Measurements from ENCODE around the gene RIPOR3. TPM values are rescaled to one million over a fixed set of nuclear protein-coding genes. Genes with fewer than 3 reads are reported as not detected.

RIPOR3 gene
- 0.85 TPM for polyA plus RNA-seq (2013, experiment 1 of 2)
- 0.89 TPM for polyA plus RNA-seq (2013, experiment 2 of 2)

- peak within 1 kb of the TSS; percentile 1; the same call in 1 of the 2 replicates for H3K27ac ChIP-seq (ENCODE audit: low read depth, low read length)
Measured at GRCh38 chr20:50690650-50691572, at the start of gene RIPOR3. Gene RIPOR3 (minus strand): TSS chr20:50691542. CDS start chr20:50691128, 414 bp downstream.

GRCh38 chr20:50737352-50737751 is 46.0 kb upstream of the RIPOR3 start:
- peak overlapping the region; percentile 6; the same call in 1 of the 2 replicates for H3K9ac ChIP-seq (ENCODE audit: low read depth, low read length)
- WGBS: 44% methylated on average over 2 of the region's 4 CpGs
- peak overlapping the region; percentile 70 for H3K27ac ChIP-seq (ENCODE audit: low read depth, low read length)

More at GRCh38 chr20:50690650-50691572, at the start of gene RIPOR3:
- H3K9me3 ChIP-seq (ENCODE audit: insufficient read depth, low read depth, low read length): no peaks in the 10 kb centered on the region
- peaks cover 4% of the 10 kb centered on the region; the same call in 1 of the 2 replicates for H3K27me3 ChIP-seq (ENCODE audit: insufficient read depth, low read length)
- 2% methylated on average over 42 of the region's 42 CpGs for WGBS
- H3K9ac ChIP-seq (ENCODE audit: low read depth, low read length): peak within 1 kb of the TSS; percentile 49; the same call in 1 of the 2 replicates
- H3K4me3 ChIP-seq (ENCODE audit: low read length): peak within 1 kb of the TSS; percentile 57
- H3K36me3 ChIP-seq (ENCODE audit: insufficient read depth, low read length): no peaks in the 10 kb centered on the region
- peaks cover 24% of the 10 kb centered on the region for H3K4me1 ChIP-seq (ENCODE audit: insufficient read depth, low read length)

GRCh38 chr20:50735813-50736212 is 44.5 kb upstream of the RIPOR3 start:
- Histone ChIP-seq H3K36me3 (ENCODE audit: insufficient read depth, low read length) (peaks cover 33% of the 10 kb centered on the region), H3K4me1 (ENCODE audit: insufficient read depth, low read length) (peaks cover 42% of the 10 kb centered on the region)

More at GRCh38 chr20:50737352-50737751, 46.0 kb upstream of the RIPOR3 start:
- H3K36me3 ChIP-seq (ENCODE audit: insufficient read depth, low read length): peaks cover 39% of the 10 kb centered on the region
- no peaks in the 10 kb centered on the region for H3K9me3 ChIP-seq (ENCODE audit: insufficient read depth, low read depth, low read length)
- H3K4me1 ChIP-seq (ENCODE audit: insufficient read depth, low read length): peaks cover 46% of the 10 kb centered on the region
- H3K27me3 ChIP-seq (ENCODE audit: insufficient read depth, low read length): no peaks in the 10 kb centered on the region
- no peak overlapping the region for H3K4me3 ChIP-seq (ENCODE audit: low read length)

GRCh38 chr20:50734730-50735679 is 43.7 kb upstream of the RIPOR3 start:
- Histone ChIP-seq H3K4me3 (ENCODE audit: low read length) (no peak overlapping the region), H3K9me3 (ENCODE audit: insufficient read depth, low read depth, low read length) (no peaks in the 10 kb centered on the region), H3K27me3 (ENCODE audit: insufficient read depth, low read length) (no peaks in the 10 kb centered on the region), H3K36me3 (ENCODE audit: insufficient read depth, low read length) (peaks cover 29% of the 10 kb centered on the region), H3K27ac (ENCODE audit: low read depth, low read length) (0 out of 2 replicates have a peak overlapping the region, but pooled peaks have one; percentile 7), H3K4me1 (ENCODE audit: insufficient read depth, low read length) (peaks cover 39% of the 10 kb centered on the region), H3K9ac (ENCODE audit: low read depth, low read length) (no peak overlapping the region)
- 90% methylated on average over 9 of the region's 9 CpGs for WGBS

More at GRCh38 chr20:50735813-50736212, 44.5 kb upstream of the RIPOR3 start:
- H3K27me3 ChIP-seq (ENCODE audit: insufficient read depth, low read length): no peaks in the 10 kb centered on the region
- H3K9ac ChIP-seq (ENCODE audit: low read depth, low read length): no peak overlapping the region
- H3K27ac ChIP-seq (ENCODE audit: low read depth, low read length): 0 out of 2 replicates have a peak overlapping the region, but pooled peaks have one; percentile 7
- H3K9me3 ChIP-seq (ENCODE audit: insufficient read depth, low read depth, low read length): no peaks in the 10 kb centered on the region
- H3K4me3 ChIP-seq (ENCODE audit: low read length): no peak overlapping the region

- Histone ChIP-seq H3K36me3 (ENCODE audit: insufficient read depth, low read length) (peaks cover 23% of the 10 kb centered on the region), H3K4me1 (ENCODE audit: insufficient read depth, low read length) (peaks cover 41% of the 10 kb centered on the region), H3K9me3 (ENCODE audit: insufficient read depth, low read depth, low read length) (no peaks in the 10 kb centered on the region), H3K4me3 (ENCODE audit: low read length) (peak overlapping the region; percentile 34; the same call in 1 of the 2 replicates), H3K27me3 (ENCODE audit: insufficient read depth, low read length) (no peaks in the 10 kb centered on the region), H3K27ac (ENCODE audit: low read depth, low read length) (no peak overlapping the region), H3K9ac (ENCODE audit: low read depth, low read length) (no peak overlapping the region)
- 100% methylated on average over 1 of the region's 1 CpG for WGBS
Measured at GRCh38 chr20:50733644-50734349, 42.5 kb upstream of the RIPOR3 start.

GRCh38 chr20:50731930-50732690 is 40.8 kb upstream of the RIPOR3 start:
- 3% methylated on average over 26 of the region's 29 CpGs for WGBS
- H3K4me1 ChIP-seq (ENCODE audit: insufficient read depth, low read length): peaks cover 27% of the 10 kb centered on the region
- peak overlapping the region; percentile 87 for H3K27ac ChIP-seq (ENCODE audit: low read depth, low read length)
- H3K36me3 ChIP-seq (ENCODE audit: insufficient read depth, low read length): peaks cover 12% of the 10 kb centered on the region
- peak overlapping the region; percentile 94 for H3K4me3 ChIP-seq (ENCODE audit: low read length)
- H3K9ac ChIP-seq (ENCODE audit: low read depth, low read length): peak overlapping the region; percentile 85
- H3K9me3 ChIP-seq (ENCODE audit: insufficient read depth, low read depth, low read length): no peaks in the 10 kb centered on the region
- no peaks in the 10 kb centered on the region for H3K27me3 ChIP-seq (ENCODE audit: insufficient read depth, low read length)

- H3K27ac ChIP-seq (ENCODE audit: low read depth, low read length): peak within 1 kb of the TSS; percentile 87
- peak within 1 kb of the TSS; percentile 94 for H3K4me3 ChIP-seq (ENCODE audit: low read length)
- peak within 1 kb of the TSS; percentile 85 for H3K9ac ChIP-seq (ENCODE audit: low read depth, low read length)
- peaks cover 25% of the 10 kb centered on the region for H3K4me1 ChIP-seq (ENCODE audit: insufficient read depth, low read length)
- no peaks in the 10 kb centered on the region for H3K9me3 ChIP-seq (ENCODE audit: insufficient read depth, low read depth, low read length)
- WGBS: under 1% methylated on average over 114 of the region's 114 CpGs
- H3K27me3 ChIP-seq (ENCODE audit: insufficient read depth, low read length): no peaks in the 10 kb centered on the region
- peaks cover 12% of the 10 kb centered on the region for H3K36me3 ChIP-seq (ENCODE audit: insufficient read depth, low read length)
Measured at GRCh38 chr20:50731055-50731929, 40.0 kb upstream of the RIPOR3 start, which contains the start of gene PARD6B. Gene PARD6B (plus strand): TSS chr20:50731580. CDS start chr20:50731787, 207 bp downstream.

GRCh38 chr20:50730765-50731054 is 39.4 kb upstream of the RIPOR3 start:
- peak overlapping the region; percentile 86 for H3K27ac ChIP-seq (ENCODE audit: low read depth, low read length)

More at GRCh38 chr20:50730765-50731054, 39.4 kb upstream of the RIPOR3 start:
- Histone ChIP-seq H3K27me3 (ENCODE audit: insufficient read depth, low read length) (no peaks in the 10 kb centered on the region), H3K9ac (ENCODE audit: low read depth, low read length) (peak overlapping the region; percentile 64), H3K4me3 (ENCODE audit: low read length) (peak overlapping the region; percentile 94), H3K9me3 (ENCODE audit: insufficient read depth, low read depth, low read length) (no peaks in the 10 kb centered on the region), H3K4me1 (ENCODE audit: insufficient read depth, low read length) (peaks cover 25% of the 10 kb centered on the region), H3K36me3 (ENCODE audit: insufficient read depth, low read length) (peaks cover 8% of the 10 kb centered on the region)
- under 1% methylated on average over 35 of the region's 35 CpGs for WGBS
